Measurements from ENCODE around the gene PLAGL2.

- TF ChIP-seq REST (IDR thresholded peaks at IDR 0.05; ENCODE audit: borderline replicate concordance) (no peak), REST (CRISPR knock-in tag; IDR thresholded peaks at IDR 0.05; ENCODE audit: low read depth) (no peak), NFXL1 (CRISPR knock-in tag; IDR thresholded peaks at IDR 0.05) (no peak), ZSCAN29 (IDR thresholded peaks at IDR 0.05) (no peak), CREB1 (IDR thresholded peaks at IDR 0.05) (no peak), CREB1 (CRISPR knock-in tag; IDR thresholded peaks at IDR 0.05) (no peak), ZBED1 (IDR thresholded peaks at IDR 0.05) (no peak), POLR2A (conservative IDR thresholded peaks at IDR 0.05) (no peak), RBFOX2 (IDR thresholded peaks at IDR 0.05; ENCODE audit: low read depth, low read length) (no peak), MTA3 (IDR thresholded peaks at IDR 0.05; ENCODE audit: borderline replicate concordance) (no peak), CHD2 (IDR thresholded peaks at IDR 0.05; ENCODE audit: low read depth, low read length) (no peak), KAT7 (CRISPR knock-in tag; IDR thresholded peaks at IDR 0.05; ENCODE audit: borderline replicate concordance) (no peak), CHD1 (IDR thresholded peaks at IDR 0.05; ENCODE audit: low read length) (no peak), RAD21 (CRISPR knock-in tag; conservative IDR thresholded peaks at IDR 0.05 in 1 of 2, IDR thresholded peaks at IDR 0.05 in 1 of 2) (no peak)
These were observed 12.0 kb downstream of the PLAGL2 start for GRCh38 chr20:32195581-32195980.
